IMR-90 (cell line): Measurements from ENCODE around the gene LRP1B. TPM values are rescaled to one million over a fixed set of nuclear protein-coding genes. Genes with fewer than 3 reads are reported as not detected.

Experiments
- ATAC-seq: fragments of 200-7000 bp; cut with Tn5 transposase; 2 replicates; pipeline ENCODE4 v1.9.1; 2020; ENCODE audit warnings: low read depth, mild to moderate bottlenecking, moderate library complexity
- BruUV-seq: library from RNA; stranded (reverse); fragments of 400-500 nt; replicated peaks from 2 replicates; lab custom pipeline; 2021; lab: Mats Ljungman, UMichigan
- CTCF ChIA-PET: fragments of 300-600 bp; formaldehyde crosslinking; extraction: SDS; loops from one replicate; lab custom pipeline; 2021; ENCODE audit warnings: antibody characterized with exemption; lab: Yijun Ruan, JAX
- POLR2A ChIA-PET: fragments of 300-600 bp; sonication (Branson Sonifier 250); formaldehyde crosslinking; loops from one replicate; lab custom pipeline; 2022; ENCODE audit warnings: antibody characterized with exemption; ENCODE audit not compliant: unreplicated experiment; lab: Charles Lee
- DNase-seq: peaks from one replicate; pipeline ENCODE4 v3.0.0; 2013
- H2AFZ ChIP-seq: replicated peaks from 2 replicates; pipeline ENCODE3; 2013; ENCODE audit warnings: low read length, mild to moderate bottlenecking; ENCODE audit not compliant: poor library complexity
- H2AK5ac ChIP-seq: 2 replicates; pipeline ENCODE4 v1.6.1; 2013; ENCODE audit warnings: low read depth, low read length, inconsistent platforms
- H2AK9ac ChIP-seq: replicated peaks from 2 replicates; pipeline ENCODE3; 2013; ENCODE audit warnings: mild to moderate bottlenecking, low read depth, low read length, moderate library complexity; ENCODE audit not compliant: poor library complexity
- H2BK120ac ChIP-seq: 2 replicates; pipeline ENCODE4 v1.6.1; 2013; ENCODE audit warnings: low read depth, low read length, inconsistent platforms
- H2BK15ac ChIP-seq: 3 replicates; pipeline ENCODE4 v1.6.1; 2013; ENCODE audit warnings: low read depth, low read length, inconsistent platforms
- H2BK20ac ChIP-seq: 2 replicates; pipeline ENCODE4 v1.6.1; 2013; ENCODE audit warnings: low read depth, mild to moderate bottlenecking, inconsistent platforms, low read length, moderate library complexity
- H2BK5ac ChIP-seq: 2 replicates; pipeline ENCODE4 v1.6.1; 2013; ENCODE audit warnings: mild to moderate bottlenecking, low read depth, low read length, inconsistent platforms; ENCODE audit not compliant: poor library complexity, severe bottlenecking
- H3K14ac ChIP-seq: replicated peaks from 2 replicates; pipeline ENCODE4 v1.6.1; 2013; ENCODE audit warnings: low read depth, low read length, inconsistent platforms
- H3K18ac ChIP-seq: 2 replicates; pipeline ENCODE4 v1.6.1; 2013; ENCODE audit warnings: low read depth, low read length, control low read depth
- H3K23ac ChIP-seq: 2 replicates; pipeline ENCODE4 v1.6.1; 2013; ENCODE audit warnings: low read depth, low read length, inconsistent platforms
- H3K27ac ChIP-seq: 2 replicates; pipeline ENCODE4 v1.5.1; 2013; ENCODE audit warnings: mild to moderate bottlenecking, control low read depth, low read length; ENCODE audit not compliant: insufficient read depth
- H3K27me3 ChIP-seq: 2 replicates; pipeline ENCODE4 v1.6.1; 2013; ENCODE audit warnings: low read length; ENCODE audit not compliant: control insufficient read depth, insufficient read depth
- H3K36me3 ChIP-seq: 2 replicates; pipeline ENCODE4 v1.6.1; 2013; ENCODE audit warnings: low read length, mixed read lengths; ENCODE audit not compliant: control insufficient read depth, insufficient read depth
- H3K4ac ChIP-seq: 2 replicates; pipeline ENCODE4 v1.6.1; 2013; ENCODE audit warnings: low read depth, low read length, inconsistent platforms
- H3K4me1 ChIP-seq: 2 replicates; pipeline ENCODE4 v1.6.1; 2013; ENCODE audit warnings: low read length, mixed read lengths; ENCODE audit not compliant: control insufficient read depth, insufficient read depth
- H3K4me2 ChIP-seq: 2 replicates; pipeline ENCODE4 v1.6.1; 2013; ENCODE audit warnings: low read depth, mild to moderate bottlenecking, control low read depth, low read length, moderate library complexity
- H3K4me3 ChIP-seq: 2 replicates; pipeline ENCODE4 v1.5.1; 2013; ENCODE audit warnings: low read depth, mild to moderate bottlenecking, control low read depth, low read length, moderate library complexity; ENCODE audit not compliant: insufficient read depth
- H3K56ac ChIP-seq: 2 replicates; pipeline ENCODE4 v1.6.1; 2013; ENCODE audit warnings: low read length, inconsistent platforms; ENCODE audit not compliant: insufficient read depth; ENCODE audit errors: extremely low read depth
- H3K79me1 ChIP-seq, 2 experiments: 2 replicates each; pipeline ENCODE4 v1.6.1; 2013; ENCODE audit warnings: low read length in 2 of 2, inconsistent platforms in 1 of 2, low read depth in 1 of 2
- H3K9ac ChIP-seq: 2 replicates; pipeline ENCODE4 v1.6.1; 2013; ENCODE audit warnings: low read depth, low read length, control low read depth
- H3K9me1 ChIP-seq: 2 replicates; pipeline ENCODE4 v1.6.1; 2013; ENCODE audit warnings: low read length, inconsistent platforms; ENCODE audit not compliant: insufficient read depth
- H3K9me3 ChIP-seq: 2 replicates; pipeline ENCODE4 v1.6.1; 2013; ENCODE audit warnings: low read length; ENCODE audit not compliant: control insufficient read depth, insufficient read depth
- H4K20me1 ChIP-seq: 2 replicates; pipeline ENCODE4 v1.6.1; 2013; ENCODE audit warnings: low read length, inconsistent platforms; ENCODE audit not compliant: insufficient read depth
- H4K5ac ChIP-seq: 2 replicates; pipeline ENCODE4 v1.6.1; 2013; ENCODE audit warnings: mild to moderate bottlenecking, low read depth, low read length, control low read depth
- H4K8ac ChIP-seq, 2 experiments: 2 replicates each; pipeline ENCODE4 v1.6.1; 2013; ENCODE audit warnings: low read depth in 2 of 2, low read length in 2 of 2, control low read depth in 1 of 2, inconsistent platforms in 1 of 2
- H4K91ac ChIP-seq: 2 replicates; pipeline ENCODE4 v1.6.1; 2013; ENCODE audit warnings: low read depth, low read length, inconsistent platforms; ENCODE audit not compliant: insufficient read depth
- CTCF ChIP-seq: conservative IDR thresholded peaks from 2 replicates; pipeline ENCODE4 v1.5.1; 2012; ENCODE audit warnings: mild to moderate bottlenecking, low read depth, low read length, improper control_type of control experiment
- FOS ChIP-seq: fragments of 150-350 bp; IDR thresholded peaks from 2 replicates; pipeline ENCODE4 v1.6.1; 2016; ENCODE audit warnings: low read depth, low read length
- MAFK ChIP-seq: IDR thresholded peaks from 2 replicates; pipeline ENCODE4 v1.6.1; 2012; ENCODE audit warnings: low read depth, low read length, improper control_type of control experiment
- POLR2A ChIP-seq: IDR thresholded peaks from 2 replicates; pipeline ENCODE4 v1.6.1; 2012; ENCODE audit warnings: mild to moderate bottlenecking, low read depth, low read length
- RAD21 ChIP-seq: IDR thresholded peaks from 2 replicates; pipeline ENCODE4 v1.6.1; 2012; ENCODE audit warnings: low read length, improper control_type of control experiment
- WGBS, 2 experiments: methylation state at CpG; one replicate each; pipeline versions ENCODE4 v1.1.5 to v1.1.7; 2013; ENCODE audit warnings: missing lambda C conversion rate in 2 of 2; ENCODE audit not compliant: insufficient read length in 1 of 2; ENCODE audit errors: extremely low coverage in 2 of 2; 5-methylcytosine and 5-hydroxymethylcytosine counted together
- dilution Hi-C: fragments of 300-500 bp; cut with HindIII; formaldehyde crosslinking; loops from one replicate; pipeline ENCODE4 v1.14.3; 2018; ENCODE audit warnings: low sequenced_read_pairs; ENCODE audit not compliant: unreplicated experiment
- in situ Hi-C: fragments of 300-500 bp; cut with MboI; formaldehyde crosslinking; loops from 3 replicates; pipeline ENCODE4 v1.14.3; 2019; ENCODE audit warnings: low sequenced_read_pairs, inconsistent platforms, mixed read lengths
- intact Hi-C: fragments of 100-400 bp; cut with micrococcal nuclease; formaldehyde crosslinking; loops from 2 replicates; pipeline ENCODE4 v1.10.0; 2022
- polyA plus RNA-seq, 3 experiments: library from polyadenylated mRNA; depleted of rRNA; stranded (reverse); fragments of >200 nt; gene quantifications; 2 replicates each; pipeline ENCODE4 v1.2.3, GENCODE V29; 2012; ENCODE audit warnings: low replicate concordance in 1 of 3
- total RNA-seq: library from RNA; depleted of rRNA; stranded (reverse); fragments of >200 nt; gene quantifications from 2 replicates; pipeline ENCODE4 v1.2.3, GENCODE V29; 2012

LRP1B gene
- total and polyA plus RNA-seq, 2 of the 4 experiments (the other 2 are of a cell fraction): under 0.01 to 0.02 TPM

- dilution Hi-C loops: no loop called here
- BruUV-seq: no TSS peak
- CTCF ChIA-PET: interaction anchor here (0.5 kb wide), 1 partner anchor 235 kb away, joined by 4 read pairs; no protein-coding TSS in a partner anchor
Measured at GRCh38 chr2:140496714-140497113, 1634.1 kb downstream of the LRP1B start.

More at GRCh38 chr2:140496714-140497113, 1634.1 kb downstream of the LRP1B start:
- Histone ChIP-seq H3K9me3 (no peaks in the 10 kb centered on the region), H3K79me1 (no peaks in the 10 kb centered on the region), H3K23ac (no peak overlapping the region), H3K4me2 (no peak overlapping the region), H3K4me1 (no peaks in the 10 kb centered on the region), H4K91ac (no peak overlapping the region), H4K8ac (no peak overlapping the region), H3K9me1 (no peaks in the 10 kb centered on the region), H4K5ac (no peak overlapping the region), H3K4me3 (no peak overlapping the region), H3K18ac (no peak overlapping the region), H2BK20ac (no peak overlapping the region), H3K56ac (no peak overlapping the region), H2AFZ (no peak overlapping the region), H3K27me3 (no peaks in the 10 kb centered on the region), H3K36me3 (no peaks in the 10 kb centered on the region), H2BK15ac (no peak overlapping the region), H3K4ac (no peak overlapping the region), H2BK120ac (no peak overlapping the region), H2BK5ac (no peak overlapping the region), H3K14ac (no peak overlapping the region), H2AK5ac (no peak overlapping the region), H4K20me1 (no peaks in the 10 kb centered on the region), H2AK9ac (no peak overlapping the region), H3K27ac (no peak overlapping the region), H3K9ac (no peak overlapping the region)
- DNase-seq (no peak), ATAC-seq (no peak)
- in situ Hi-C loops (no loop called here), intact Hi-C loops (no loop called here)
- POLR2A ChIA-PET: no interaction called here
- TF ChIP-seq POLR2A: no peak
- no peak for TF ChIP-seq MAFK
- TF ChIP-seq RAD21: no peak
- TF ChIP-seq FOS: no peak
- TF ChIP-seq CTCF: no peak
- no CpG with 5 or more reads among the region's 1 CpG for WGBS, 2 experiments
